PC-9 (cell line): ENCODE results near the gene MYH15. TPM values are rescaled to one million over a fixed set of nuclear protein-coding genes. Genes with fewer than 3 reads are reported as not detected.

ENCODE experiments used
- BruUV-seq: library from RNA; stranded (reverse); fragments of 400-500 nt; replicated peaks from 2 replicates; lab custom pipeline; 2021; lab: Mats Ljungman, UMichigan
- CTCF ChIA-PET: fragments of 300-600 bp; sonication (Branson Sonifier 250); formaldehyde crosslinking; loops from one replicate; lab custom pipeline; 2022; ENCODE audit warnings: antibody characterized with exemption; lab: Charles Lee
- POLR2A ChIA-PET: fragments of 300-600 bp; sonication (Branson Sonifier 250); formaldehyde crosslinking; loops from one replicate; lab custom pipeline; 2022; ENCODE audit warnings: antibody characterized with exemption; ENCODE audit not compliant: unreplicated experiment; lab: Charles Lee
- DNase-seq, 2 experiments: peaks; one replicate each; pipeline versions ENCODE4 v3.0.0 to v3.0.0-alpha.2; 2015 to 2022; ENCODE audit warnings: mixed read lengths in 1 of 2
- H2AFZ ChIP-seq: fragments of 200-600 bp; sonication (generic); 2 replicates; pipeline ENCODE4 v1.8.1; 2017; ENCODE audit warnings: antibody characterized with exemption
- H3F3A ChIP-seq: fragments of 200-600 bp; sonication (generic); 2 replicates; pipeline ENCODE4 v1.8.1; 2017; ENCODE audit warnings: antibody characterized with exemption, mild to moderate bottlenecking, low read depth; ENCODE audit not compliant: insufficient read depth
- H3K27ac ChIP-seq: fragments of 200-600 bp; sonication (generic); 2 replicates; pipeline ENCODE4 v1.6.1; 2016; ENCODE audit warnings: mixed run types
- H3K27me3 ChIP-seq: fragments of 200-600 bp; sonication (generic); 2 replicates; pipeline ENCODE4 v1.6.1; 2016; ENCODE audit warnings: low read depth, mixed run types; ENCODE audit not compliant: insufficient read depth
- H3K36me3 ChIP-seq: fragments of 200-600 bp; sonication (generic); 2 replicates; pipeline ENCODE4 v1.6.1; 2016; ENCODE audit warnings: low read depth, mixed run types
- H3K4me1 ChIP-seq: fragments of 200-600 bp; sonication (generic); replicated peaks from 2 replicates; pipeline ENCODE4 v1.6.1; 2016; ENCODE audit warnings: mixed run types; ENCODE audit not compliant: insufficient read depth
- H3K4me2 ChIP-seq: fragments of 200-600 bp; sonication (generic); 2 replicates; pipeline ENCODE4 v1.6.1; 2017; ENCODE audit warnings: mixed run types
- H3K4me3 ChIP-seq: fragments of 200-600 bp; sonication (generic); 2 replicates; pipeline ENCODE4 v1.6.1; 2016; ENCODE audit warnings: mixed run types
- H3K79me2 ChIP-seq: fragments of 200-600 bp; sonication (generic); 2 replicates; pipeline ENCODE4 v1.6.1; 2017; ENCODE audit warnings: low read depth, mixed run types
- H3K9me2 ChIP-seq: fragments of 200-600 bp; sonication (generic); 2 replicates; pipeline ENCODE4 v1.8.1; 2017; ENCODE audit warnings: mild to moderate bottlenecking; ENCODE audit not compliant: insufficient read depth
- H3K9me3 ChIP-seq: fragments of 200-600 bp; sonication (generic); 2 replicates; pipeline ENCODE4 v1.8.1; 2016; ENCODE audit warnings: low read depth; ENCODE audit not compliant: insufficient read depth
- H4K20me1 ChIP-seq: fragments of 200-600 bp; sonication (generic); 2 replicates; pipeline ENCODE4 v1.8.1; 2017; ENCODE audit not compliant: insufficient read depth
- CTCF ChIP-seq: fragments of 200-600 bp; sonication (generic); conservative IDR thresholded peaks from 2 replicates; pipeline ENCODE4 v1.6.1; 2017; ENCODE audit warnings: mixed run types, antibody characterized with exemption, mild to moderate bottlenecking, moderate library complexity
- EZH2 ChIP-seq: fragments of 200-600 bp; sonication (generic); IDR thresholded peaks from 2 replicates; pipeline ENCODE4 v1.8.0; 2017; ENCODE audit warnings: antibody characterized with exemption, low read depth
- intact Hi-C: fragments of 100-400 bp; cut with micrococcal nuclease; formaldehyde crosslinking; loops from one replicate; pipeline ENCODE4 v1.10.0; 2022; ENCODE audit not compliant: unreplicated experiment
- total RNA-seq: library from RNA; stranded (reverse); gene quantifications from 2 replicates; pipeline ENCODE4 v1.2.3, GENCODE V29; 2021

Gene MYH15
- total RNA-seq, 1 experiment from 2014 or later: 2.3 TPM

GRCh38 chr3:108459225-108459624 is 51.2 kb downstream of the MYH15 start:
- Histone ChIP-seq H3F3A (no peaks in the 10 kb centered on the region), H3K4me1 (no peaks in the 10 kb centered on the region), H3K4me2 (no peak overlapping the region), H3K4me3 (no peak overlapping the region), H3K27me3 (no peaks in the 10 kb centered on the region), H3K9me3 (no peaks in the 10 kb centered on the region), H2AFZ (no peak overlapping the region), H3K36me3 (no peaks in the 10 kb centered on the region), H3K9me2 (no peaks in the 10 kb centered on the region), H3K27ac (no peak overlapping the region), H3K79me2 (no peaks in the 10 kb centered on the region), H4K20me1 (no peaks in the 10 kb centered on the region)
- intact Hi-C loops: no loop called here
- BruUV-seq: no TSS peak
- TF ChIP-seq EZH2: no peak
- TF ChIP-seq CTCF: no peak
- ChIA-PET POLR2A (no interaction called here), CTCF (no interaction called here)
- DNase-seq: no peak

DNA sequence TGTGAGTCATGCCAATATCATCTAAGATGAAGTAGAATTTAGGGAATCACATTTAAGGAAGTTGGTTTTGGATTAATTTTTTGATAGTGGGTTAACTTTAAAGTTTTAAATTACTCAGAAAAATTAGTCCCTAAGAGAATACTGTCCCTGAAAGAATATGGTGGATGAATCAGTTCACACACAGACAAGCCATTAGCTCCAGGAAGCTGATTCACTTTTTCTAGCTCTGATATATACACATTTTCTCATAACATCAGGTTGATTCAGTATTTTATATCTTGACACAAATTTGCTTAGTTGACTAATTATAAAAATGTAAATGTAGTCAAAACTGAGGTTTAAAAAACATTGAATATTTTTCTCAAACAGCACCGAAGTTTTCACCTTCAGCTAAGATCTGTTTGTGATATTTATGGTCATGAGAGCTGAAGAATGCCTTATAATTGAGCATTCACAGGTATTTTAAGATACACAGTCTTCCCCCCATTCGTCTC is 55.1 kb downstream of the MYH15 start:
- Histone ChIP-seq H3K9me3 (no peaks in the 10 kb centered on the region), H2AFZ (no peak overlapping the region), H3K36me3 (no peaks in the 10 kb centered on the region), H3K4me3 (no peak overlapping the region), H3K4me2 (no peak overlapping the region), H3K4me1 (no peaks in the 10 kb centered on the region), H4K20me1 (no peaks in the 10 kb centered on the region), H3K9me2 (no peaks in the 10 kb centered on the region), H3K27ac (no peak overlapping the region), H3K79me2 (no peaks in the 10 kb centered on the region), H3F3A (no peaks in the 10 kb centered on the region), H3K27me3 (no peaks in the 10 kb centered on the region)
- POLR2A ChIA-PET: no interaction called here
- DNase-seq: no peak
- CTCF ChIA-PET: no interaction called here
- intact Hi-C loops: no loop called here
- BruUV-seq: no TSS peak
- TF ChIP-seq EZH2 (no peak), CTCF (no peak)

- no TSS peak for BruUV-seq
- POLR2A ChIA-PET: no interaction called here
- no peaks in the 10 kb centered on the region for H3K27me3 ChIP-seq
- H3K36me3 ChIP-seq: no peaks in the 10 kb centered on the region
- no peaks in the 10 kb centered on the region for H3K9me2 ChIP-seq
- no peaks in the 10 kb centered on the region for H3F3A ChIP-seq
- CTCF ChIA-PET: no interaction called here
- intact Hi-C loops: no loop called here
- no peak overlapping the region for H3K4me3 ChIP-seq
- peaks cover 5% of the 10 kb centered on the region; the same call in 1 of the 2 replicates for H3K9me3 ChIP-seq
- no peaks in the 10 kb centered on the region for H4K20me1 ChIP-seq
- H3K27ac ChIP-seq: no peak overlapping the region
- no peaks in the 10 kb centered on the region for H3K4me1 ChIP-seq
- no peaks in the 10 kb centered on the region for H3K79me2 ChIP-seq
- H3K4me2 ChIP-seq: no peak overlapping the region
- no peak for DNase-seq
- no peak for TF ChIP-seq CTCF
- no peak overlapping the region for H2AFZ ChIP-seq
Observed at GRCh38 chr3:108453565-108453964, 56.8 kb downstream of the MYH15 start.
